IPS DF 19.7 (cell line): ENCODE data around the gene AFDN.
A peak's percentile ranks its signal among the peaks of the same experiment; 100 is the strongest.

ENCODE experiments used
- DNase-seq: peaks from one replicate; pipeline ENCODE4 v3.0.0-alpha.2; 2013; ENCODE audit warnings: low read depth, low spot score

Gene AFDN

DNA sequence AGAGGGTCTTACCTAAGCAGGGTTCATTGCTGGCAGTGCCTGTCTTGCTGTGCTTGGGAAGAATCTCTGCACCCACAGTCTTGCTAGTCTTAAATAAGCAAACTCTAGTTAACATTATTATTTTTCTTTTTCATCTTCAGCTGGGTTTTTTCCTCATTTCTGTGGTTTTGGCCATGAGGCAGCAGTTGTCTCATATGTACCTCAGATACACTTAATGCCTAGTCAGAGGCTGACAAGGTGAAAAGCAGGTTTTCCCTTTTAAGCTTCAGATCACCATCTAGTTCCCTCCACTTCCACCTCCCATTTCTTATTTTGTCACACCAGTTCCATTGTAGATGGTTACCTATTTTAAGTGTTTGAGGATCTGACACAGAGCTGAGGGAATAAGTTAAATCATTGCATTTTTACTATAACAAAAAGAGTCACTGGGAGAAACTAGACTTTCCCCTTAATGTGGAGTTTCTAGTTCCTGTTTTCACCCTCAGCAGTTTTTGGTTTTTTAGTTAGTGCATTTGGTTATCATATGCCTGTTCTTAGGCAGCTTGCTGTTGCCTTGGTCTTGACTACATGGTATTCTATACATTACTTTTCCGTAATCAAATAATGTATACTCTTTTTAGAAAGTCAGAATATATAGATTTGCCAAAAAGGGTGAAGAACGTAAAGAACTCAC lies 46.0 kb downstream of the AFDN start:
- DNase-seq: no peak

DNA sequence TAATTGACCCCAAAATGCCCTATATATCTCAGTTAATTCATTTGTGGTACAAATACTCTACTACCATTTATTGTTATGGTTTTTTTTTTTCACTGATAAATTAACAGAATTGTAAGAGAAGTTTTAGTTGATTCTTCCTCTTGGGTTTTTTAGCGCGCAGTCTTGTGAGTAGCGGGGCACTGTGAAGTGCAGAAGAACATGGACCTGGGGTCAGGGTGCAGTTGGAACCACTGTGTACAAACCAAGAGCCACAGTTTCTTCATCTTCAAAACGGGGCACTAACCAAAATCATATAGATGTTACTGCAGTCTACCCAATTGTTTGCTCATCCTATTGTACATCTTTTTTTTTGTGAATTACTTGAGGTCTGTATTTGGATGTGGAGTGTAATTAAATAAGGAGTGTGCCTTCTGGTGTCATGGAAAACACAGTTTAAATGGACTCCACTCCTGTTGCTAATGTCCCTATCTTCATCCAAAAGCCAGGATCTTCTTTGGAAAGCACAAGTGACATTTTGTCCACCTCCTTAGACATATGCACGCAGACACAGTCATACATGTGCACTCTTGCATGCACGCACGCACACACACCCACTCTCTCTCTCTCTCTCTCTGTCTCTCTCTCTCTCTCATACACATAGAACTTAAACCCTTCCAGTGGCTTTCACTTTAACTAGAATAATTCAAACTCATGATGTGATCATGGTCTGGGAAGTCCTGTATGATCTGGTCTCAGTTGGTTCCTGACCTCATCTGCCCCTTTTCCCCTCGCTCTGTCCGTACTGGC lies 51.5 kb downstream of the AFDN start:
- no peak for DNase-seq

DNA sequence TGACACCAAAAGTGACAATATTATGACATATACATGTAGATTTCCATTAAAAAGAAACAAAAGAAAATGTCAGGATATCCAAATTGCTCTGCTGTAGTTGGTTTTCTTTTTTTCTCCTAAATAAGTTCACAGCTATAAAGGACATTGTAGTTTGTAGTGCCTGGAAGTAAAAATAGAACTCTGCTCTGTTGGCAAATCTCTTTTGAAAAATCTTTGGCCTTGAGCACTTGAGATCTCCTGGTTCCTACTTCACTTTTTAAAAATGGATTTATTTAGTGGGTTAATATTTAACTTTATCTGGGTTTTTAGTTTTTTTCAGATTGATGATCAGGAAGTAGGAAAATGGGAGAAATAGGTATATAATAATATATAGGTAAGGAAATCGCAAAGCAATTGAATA lies 52.9 kb downstream of the AFDN start:
- DNase-seq: no peak

DNA sequence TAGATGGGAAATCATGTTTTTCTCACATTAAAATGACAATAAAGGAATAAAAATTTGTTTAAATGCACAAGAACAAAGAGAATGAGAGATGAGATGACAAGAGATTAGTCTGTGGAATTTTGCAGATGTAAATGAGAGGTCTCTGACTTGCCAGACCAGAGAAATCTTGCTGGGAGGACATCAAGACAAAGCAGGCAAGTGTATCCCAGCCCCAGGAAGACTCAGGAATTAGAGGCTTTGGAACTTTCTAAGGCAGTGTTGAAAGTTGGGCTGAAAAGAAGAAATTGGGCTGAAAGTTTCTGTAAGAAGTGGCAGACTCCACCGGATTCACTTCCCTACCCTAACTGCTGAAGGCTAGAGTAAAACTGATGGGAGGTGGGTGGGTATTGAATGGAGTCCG lies 54.6 kb downstream of the AFDN start:
- DNase-seq: no peak

DNA sequence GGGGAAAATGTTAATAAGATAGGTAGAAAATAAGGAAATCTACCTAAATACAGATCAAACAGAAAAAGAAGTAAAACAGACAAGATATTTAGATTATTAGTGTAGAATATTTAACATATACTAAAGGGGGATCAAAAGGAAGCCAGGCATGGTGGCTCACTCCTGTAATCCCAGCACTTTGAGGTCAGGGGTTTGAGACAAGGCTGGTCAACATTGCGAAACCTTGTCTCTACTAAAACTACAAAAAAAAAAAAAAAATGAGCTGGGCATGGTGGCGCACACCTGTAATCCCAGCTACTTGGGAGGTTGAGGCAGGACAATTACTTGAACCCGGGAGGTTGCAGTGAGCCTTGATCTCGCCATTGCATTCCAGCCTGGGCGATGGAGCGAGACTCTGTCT lies 55.5 kb downstream of the AFDN start:
- DNase-seq: no peak

DNA sequence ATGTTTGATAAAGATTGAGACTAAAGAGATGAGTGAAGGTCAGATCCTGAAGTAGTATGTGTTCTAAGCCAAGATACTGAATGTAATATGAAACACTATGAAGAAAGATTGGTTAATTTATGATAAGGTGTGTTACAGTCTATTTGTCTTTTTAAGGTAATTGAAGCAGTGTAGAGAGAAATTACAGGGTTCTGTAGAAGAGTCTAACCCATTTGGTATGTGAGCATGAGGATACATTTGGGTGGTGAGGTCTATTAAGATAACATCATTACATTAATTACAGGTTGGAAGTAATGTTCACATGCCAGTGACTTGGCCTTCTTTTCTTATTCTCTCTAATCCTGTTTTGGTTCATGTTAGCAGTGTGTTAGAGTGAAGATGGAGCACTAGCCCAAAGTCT lies 61.4 kb downstream of the AFDN start:
- no peak for DNase-seq

DNA sequence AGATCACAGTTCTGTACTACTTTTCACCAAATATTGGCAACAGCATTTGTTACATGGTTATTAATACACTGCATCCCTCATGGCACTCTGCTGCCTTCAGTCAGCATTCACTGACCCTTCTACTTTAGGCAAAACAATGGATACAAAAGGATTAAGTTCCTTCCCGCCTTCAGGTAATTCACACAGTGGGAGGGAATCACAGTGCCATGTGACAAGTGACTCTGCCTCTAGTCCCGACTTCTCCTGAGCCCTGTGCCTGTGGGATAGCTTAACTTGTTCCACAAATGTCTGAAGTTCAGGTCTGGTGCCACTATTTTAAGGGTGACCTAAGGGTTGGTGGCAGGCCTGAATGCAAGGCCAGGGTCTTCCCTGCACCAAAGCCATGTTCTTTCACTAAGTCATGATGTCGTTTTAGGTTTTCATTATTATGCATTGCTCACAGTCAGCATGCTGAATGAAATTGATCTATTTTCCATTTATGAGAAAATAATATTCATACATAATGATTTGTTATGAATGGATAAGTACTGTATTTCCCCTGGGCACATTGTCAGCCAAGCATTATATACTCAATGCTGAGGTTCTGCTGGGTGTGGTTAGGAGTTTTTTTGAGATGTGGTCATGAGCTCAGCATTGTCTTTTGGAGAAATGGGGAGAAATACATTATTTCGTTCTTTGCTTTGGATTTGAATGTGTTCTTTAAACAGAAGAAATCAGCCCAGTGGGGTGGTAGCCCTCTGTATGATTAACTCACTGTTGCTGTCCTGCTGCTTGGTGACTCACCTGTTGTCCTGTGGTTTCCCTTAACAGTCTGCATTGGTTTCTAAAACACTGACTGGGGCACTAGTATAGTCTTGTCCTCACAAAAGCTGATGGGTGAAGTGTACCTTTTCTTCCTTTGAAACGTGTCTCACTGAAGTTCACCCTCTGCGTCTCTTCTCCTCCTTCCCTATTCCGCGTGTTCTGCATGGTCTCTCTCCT lies 66.4 kb downstream of the AFDN start:
- peak; percentile 59 for DNase-seq

DNA sequence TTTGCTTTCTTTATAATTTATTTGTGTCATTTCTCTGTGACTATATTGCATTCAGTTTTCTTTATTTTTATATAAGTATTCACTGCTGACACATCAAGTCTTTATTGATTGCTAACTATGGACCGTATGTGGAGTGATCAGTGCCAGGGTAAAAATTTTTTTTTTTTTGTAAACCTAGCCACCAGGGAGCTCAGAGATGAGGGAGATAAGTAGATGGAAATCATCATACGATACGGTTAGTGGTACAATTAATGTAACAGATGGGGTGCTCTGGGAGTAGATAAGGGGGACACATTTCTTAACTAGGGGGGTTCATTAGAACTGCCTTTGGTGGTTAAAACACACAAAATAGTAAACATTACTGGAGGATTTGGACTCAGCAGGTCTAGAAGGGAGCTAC lies 68.3 kb downstream of the AFDN start:
- no peak for DNase-seq

DNA sequence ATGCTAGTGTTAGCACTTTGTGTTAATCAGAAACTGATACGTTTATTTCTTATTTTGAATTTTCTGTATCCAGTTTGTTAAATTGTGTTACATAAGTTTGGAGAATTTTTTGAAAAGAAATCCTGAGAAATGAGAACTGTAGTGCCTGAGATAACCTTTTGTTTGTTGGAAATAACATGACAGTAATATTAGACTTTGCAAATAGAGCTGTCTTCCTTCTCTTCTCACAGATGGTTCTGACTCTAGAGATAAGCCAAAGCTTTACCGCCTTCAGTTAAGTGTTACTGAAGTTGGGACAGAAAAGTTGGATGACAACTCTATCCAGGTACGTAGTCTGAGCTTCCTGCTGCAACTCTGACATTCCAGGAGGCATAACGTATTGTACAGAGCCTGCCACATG lies 69.9 kb downstream of the AFDN start:
- no peak for DNase-seq

DNA sequence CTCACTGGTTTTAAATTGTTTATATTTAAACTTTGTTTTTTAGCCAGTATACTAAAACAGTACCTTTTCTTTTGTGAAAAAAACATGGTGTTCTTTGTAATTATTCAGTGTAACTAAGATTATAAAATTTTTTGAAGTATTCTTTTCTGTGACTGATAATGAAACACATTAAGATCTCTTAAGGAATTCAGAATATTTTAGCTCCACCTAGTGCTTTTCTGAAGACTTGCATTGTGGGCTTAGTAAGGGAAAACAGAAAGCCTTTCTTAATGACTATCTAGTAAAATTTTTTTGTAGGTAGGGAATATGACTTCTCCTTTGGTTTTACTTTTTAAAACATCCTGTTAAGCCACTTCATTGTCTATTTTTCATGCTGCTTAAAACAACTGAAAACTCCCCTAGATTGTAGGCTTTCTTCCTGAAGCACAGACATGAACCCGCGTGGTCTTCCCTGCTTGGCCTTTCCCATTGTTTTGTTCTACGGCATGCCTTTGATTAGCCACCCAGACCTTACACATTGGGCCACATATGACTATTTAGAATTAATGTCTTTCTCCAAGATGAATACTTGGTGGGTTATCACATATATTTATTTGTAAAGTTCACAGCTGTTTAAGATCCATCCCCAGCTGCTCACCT lies 72.1 kb downstream of the AFDN start:
- DNase-seq: no peak

DNA sequence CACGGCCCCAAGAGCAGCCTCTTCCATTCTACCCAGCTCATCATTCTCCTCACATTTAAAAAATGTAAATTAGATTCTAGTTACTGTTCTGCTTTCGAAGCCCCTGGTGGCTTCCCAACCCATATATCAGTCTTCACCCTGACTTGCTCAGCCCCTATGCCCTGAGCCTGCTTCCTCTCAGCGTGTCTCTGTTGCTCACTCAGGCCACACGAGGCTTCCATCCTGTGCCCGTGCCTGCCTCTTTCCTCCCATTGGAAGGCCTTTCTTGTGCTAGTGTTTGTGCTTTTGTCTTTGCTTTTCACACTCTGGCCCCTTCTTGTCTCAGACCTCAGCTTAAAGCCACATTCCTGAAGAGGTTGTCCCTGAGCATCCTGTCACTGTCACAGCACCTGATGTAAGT lies 78.1 kb downstream of the AFDN start:
- DNase-seq: no peak

DNA sequence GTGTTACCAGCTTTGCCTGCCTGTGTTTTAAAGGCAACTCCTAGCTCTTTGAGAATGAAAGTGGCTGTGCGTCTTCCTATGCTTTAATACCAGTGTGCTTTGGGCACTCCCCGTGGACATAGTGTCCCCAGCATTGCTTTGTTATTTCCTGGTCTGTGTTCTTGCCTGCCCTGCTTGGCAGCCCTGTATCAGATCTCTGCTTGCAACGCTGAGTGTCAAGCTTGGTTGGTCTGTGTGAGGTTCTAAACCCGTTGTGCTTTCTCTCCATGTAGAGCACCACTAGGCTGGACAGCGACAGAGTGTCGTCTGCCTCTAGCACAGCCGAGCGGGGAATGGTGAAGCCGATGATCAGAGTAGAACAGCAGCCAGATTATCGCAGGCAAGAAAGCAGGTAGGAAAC lies 80.2 kb downstream of the AFDN start:
- no peak for DNase-seq

DNA sequence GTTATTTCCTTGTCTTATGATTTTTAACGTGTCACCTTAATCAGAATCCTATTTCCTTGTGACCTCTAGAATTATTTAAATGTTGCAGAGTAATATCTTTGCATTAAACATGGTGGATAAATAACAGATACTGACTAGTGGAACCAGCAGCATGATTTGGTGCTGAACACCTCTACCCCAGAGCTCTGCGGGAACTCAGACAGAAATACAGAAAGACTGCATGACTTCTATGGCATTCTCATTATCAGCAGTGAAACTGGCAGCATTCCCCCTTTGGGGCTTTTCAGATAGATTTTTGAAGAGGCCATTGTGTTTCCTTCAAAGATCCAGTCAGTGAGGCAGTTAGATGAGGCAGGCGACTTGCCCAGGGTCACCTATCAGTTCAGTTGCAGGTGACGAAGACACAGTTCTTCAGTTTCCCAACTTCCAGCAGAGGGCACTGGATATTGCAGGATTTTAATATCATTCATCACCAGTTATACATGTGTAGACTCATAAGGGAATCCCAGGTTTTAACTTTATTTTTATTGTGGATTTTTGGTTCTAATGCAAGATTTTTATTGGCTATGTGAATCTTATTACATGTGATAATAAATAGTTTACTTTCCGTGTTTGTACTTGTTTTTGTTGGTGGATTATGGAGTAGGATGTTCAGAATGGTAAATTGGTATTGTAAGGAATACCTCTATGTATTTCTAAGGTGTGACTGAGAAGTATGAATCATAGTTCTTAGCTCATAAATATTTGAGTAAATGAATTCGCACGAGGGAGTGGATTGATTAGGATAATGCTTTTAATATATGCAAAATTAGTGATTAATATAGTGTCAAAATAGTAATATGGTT lies 81.3 kb downstream of the AFDN start:
- DNase-seq: no peak

DNA sequence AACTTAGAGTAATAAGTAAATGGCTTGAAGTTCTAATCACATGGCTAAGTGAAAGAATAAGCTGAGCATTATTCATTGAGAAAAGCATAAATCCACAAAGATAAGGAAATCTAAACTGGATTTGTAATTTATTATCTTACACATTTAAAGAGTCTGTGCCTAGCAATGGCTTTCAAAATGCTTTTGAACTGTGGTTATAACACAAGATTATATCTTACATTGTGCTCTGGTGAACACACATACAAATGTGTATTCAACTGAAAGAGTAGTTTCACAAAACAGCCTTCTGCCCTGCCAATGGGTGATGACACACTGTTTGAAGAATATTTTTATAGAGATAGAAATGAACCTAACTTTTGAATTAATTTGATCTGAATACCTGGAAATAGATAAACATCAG lies 83.3 kb downstream of the AFDN start:
- no peak for DNase-seq

DNA sequence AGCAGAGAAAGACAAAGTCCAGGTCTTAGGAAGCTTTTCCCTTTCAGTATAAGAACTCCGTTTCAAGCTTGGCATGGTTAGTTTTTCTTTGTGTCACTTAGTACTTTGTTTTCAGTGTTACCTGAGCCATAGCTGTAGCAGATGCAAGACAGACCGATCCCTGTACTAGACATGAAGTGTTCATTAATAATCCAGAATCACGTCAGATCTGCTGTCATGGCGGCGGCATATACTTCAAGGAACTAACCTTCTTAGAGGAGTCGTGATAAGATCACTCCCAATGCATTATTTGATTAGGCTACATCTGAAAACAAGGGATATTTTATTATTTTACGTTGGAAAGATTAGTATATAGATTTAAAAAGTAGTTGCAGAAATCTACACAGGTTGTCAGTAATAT lies 83.9 kb downstream of the AFDN start:
- DNase-seq: no peak

DNA sequence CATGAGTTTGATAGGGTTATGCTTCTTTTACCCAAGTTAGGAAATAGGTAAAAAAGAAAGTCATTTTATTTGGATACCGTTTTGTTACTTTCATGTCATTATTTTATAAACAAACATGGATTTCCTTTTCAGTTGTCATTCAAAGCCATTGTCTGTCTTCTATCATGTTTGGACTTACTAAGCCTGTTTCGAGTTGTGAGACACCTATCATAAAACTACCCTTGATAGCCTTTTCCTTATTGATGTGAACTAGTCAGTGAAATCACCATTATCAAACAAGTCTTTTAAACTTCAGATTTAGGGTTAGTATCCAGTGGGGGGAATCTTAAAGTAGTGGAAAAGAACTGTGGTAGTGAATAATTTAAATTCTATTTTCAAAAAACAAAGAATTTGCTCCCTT lies 85.8 kb downstream of the AFDN start:
- no peak for DNase-seq

DNA sequence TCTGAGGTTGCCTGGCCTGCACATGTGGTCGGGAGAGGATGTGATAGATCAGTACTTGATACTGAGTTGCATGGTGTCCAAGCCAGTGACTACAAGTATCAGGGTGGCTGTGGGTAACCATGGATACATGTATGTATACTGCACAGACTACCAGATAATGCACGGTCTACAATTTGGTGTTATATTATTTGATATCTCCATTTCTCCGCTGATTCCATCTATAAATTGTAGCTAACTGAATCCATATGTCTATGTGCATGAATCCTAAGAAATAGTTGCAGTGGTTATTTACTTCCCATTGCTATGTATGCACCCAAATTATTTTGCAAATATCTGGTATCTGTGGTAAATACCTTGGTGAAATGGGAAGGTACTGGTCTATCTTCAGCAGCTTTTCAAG lies 87.0 kb downstream of the AFDN start:
- DNase-seq: no peak

DNA sequence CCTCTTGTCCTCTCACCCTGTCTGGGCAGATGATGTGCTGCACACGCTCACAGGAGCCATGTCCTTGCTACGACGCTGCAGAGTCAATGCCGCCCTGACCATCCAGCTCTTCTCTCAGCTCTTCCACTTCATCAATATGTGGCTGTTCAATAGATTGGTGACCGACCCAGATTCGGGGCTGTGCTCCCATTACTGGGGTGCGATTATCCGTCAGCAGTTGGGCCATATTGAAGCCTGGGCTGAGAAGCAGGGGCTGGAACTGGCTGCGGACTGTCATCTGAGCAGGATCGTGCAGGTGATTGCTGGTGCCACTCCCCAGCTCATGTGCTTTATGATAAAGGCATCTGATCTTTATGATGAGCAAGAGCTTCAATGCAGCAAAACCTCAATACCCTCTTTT lies 88.4 kb downstream of the AFDN start:
- no peak for DNase-seq

DNA sequence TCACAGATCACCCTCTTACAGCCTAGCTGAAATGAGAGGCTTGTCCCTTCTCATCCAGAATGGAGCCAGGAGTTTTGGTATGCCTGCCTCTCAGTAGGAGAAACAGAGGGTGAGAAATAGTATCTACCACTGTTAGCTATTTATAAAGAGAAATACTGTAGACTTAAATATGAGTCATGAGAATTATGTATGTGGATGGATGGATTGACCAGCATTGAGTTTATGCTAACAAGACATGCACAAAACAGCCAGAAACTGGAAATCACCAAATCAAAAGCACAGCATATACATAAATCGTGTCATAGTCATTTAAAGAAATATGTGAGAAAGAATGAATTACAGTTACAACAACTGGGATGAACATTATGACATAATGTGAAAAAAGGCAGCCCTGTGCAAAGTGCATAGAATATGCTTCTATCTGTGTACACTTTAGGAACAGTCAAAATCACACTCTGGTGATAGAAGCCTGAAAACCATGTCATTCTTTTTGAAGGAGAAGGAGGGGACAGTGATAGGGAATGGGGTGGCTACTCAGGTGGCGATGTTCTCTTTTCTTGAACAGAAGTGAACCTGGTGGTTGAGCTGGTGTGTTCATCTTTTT lies 90.9 kb downstream of the AFDN start:
- DNase-seq: no peak

DNA sequence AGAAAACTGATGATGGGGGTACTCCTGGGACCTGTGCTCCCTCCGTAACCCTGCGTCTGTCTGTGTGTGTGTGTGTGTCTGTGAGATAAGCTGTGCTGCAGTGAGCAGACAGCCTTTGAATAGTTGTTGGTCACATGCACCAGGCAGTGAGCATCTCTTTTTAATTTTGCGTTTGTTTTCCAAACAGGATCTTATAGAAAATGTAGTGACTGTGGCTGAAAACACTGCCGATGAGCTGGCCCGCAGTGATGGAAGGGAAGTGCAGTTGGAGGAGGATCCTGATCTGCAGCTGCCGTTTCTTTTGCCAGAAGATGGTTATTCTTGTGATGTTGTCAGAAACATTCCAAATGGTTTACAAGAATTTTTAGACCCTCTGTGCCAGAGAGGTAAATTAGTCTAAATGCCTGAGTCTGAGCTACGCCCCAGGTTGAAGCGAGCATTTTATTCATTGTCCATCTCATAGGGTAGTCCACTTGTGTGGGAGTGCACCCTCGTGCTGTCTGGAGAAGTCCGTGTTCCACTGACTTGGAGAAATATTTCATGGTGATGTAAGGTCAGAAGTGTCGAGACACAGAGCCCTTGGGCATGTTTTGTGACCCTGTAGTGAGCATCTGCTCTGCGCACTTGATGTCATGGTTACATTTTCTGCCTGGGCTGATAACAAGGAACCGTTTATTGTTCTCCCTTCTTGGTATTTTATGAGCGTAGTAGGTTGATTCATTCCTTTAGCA lies 92.0 kb downstream of the AFDN start:
- DNase-seq: no peak
